ENCODE measurements around the gene FHIT. TPM values are rescaled to one million over a fixed set of nuclear protein-coding genes. Genes with fewer than 3 reads are reported as not detected.

FHIT gene
- total and polyA plus RNA-seq, 2 donors from 2014 or later, result 20.2 to 61.2 TPM

- Histone ChIP-seq H3K4me1 (ENCODE audit: control insufficient read depth in 2 of 3, insufficient read depth in 2 of 3, low read depth in 1 of 3, low read length in 3 of 3) (no peaks in the 10 kb centered on the region), H3K36me3 (ENCODE audit: control insufficient read depth in 2 of 3, insufficient read depth in 3 of 3, low read length in 3 of 3) (no peaks in the 10 kb centered on the region), H3K4me3 (ENCODE audit: low read length in 3 of 3) (no peak overlapping the region), H3K9me3 (ENCODE audit: control insufficient read depth in 2 of 3, insufficient read depth in 1 of 3, low read length in 3 of 3) (no peaks in the 10 kb centered on the region), H3K27ac (ENCODE audit: low read depth in 2 of 2, low read length in 2 of 2) (no peak overlapping the region), H3K27me3 (ENCODE audit: control insufficient read depth, insufficient read depth, low read length) (no peaks in the 10 kb centered on the region), H3K9ac (ENCODE audit: low read length in 3 of 3) (no peak overlapping the region)
- FAIRE-seq (no peak), DNase-seq (no peak)
- TF ChIP-seq CTCF (IDR thresholded peaks at IDR 0.05; ENCODE audit: borderline replicate concordance, extremely low read depth, insufficient read depth), result no peak
- intact Hi-C loops (cut with DNase I), result no loop called here
Measured at GRCh38 chr3:60307562-60308199, 943.6 kb downstream of the FHIT start.

- Histone ChIP-seq H3K27ac (ENCODE audit: low read depth in 2 of 2, low read length in 2 of 2) (no peak overlapping the region), H3K27me3 (ENCODE audit: control insufficient read depth, insufficient read depth, low read length) (no peaks in the 10 kb centered on the region), H3K36me3 (ENCODE audit: control insufficient read depth in 2 of 3, insufficient read depth in 3 of 3, low read length in 3 of 3) (no peaks in the 10 kb centered on the region), H3K9ac (ENCODE audit: low read length in 3 of 3) (no peak overlapping the region), H3K4me1 (ENCODE audit: control insufficient read depth in 2 of 3, insufficient read depth in 2 of 3, low read depth in 1 of 3, low read length in 3 of 3) (no peaks in the 10 kb centered on the region), H3K9me3 (ENCODE audit: control insufficient read depth in 2 of 3, insufficient read depth in 1 of 3, low read length in 3 of 3) (no peaks in the 10 kb centered on the region), H3K4me3 (ENCODE audit: low read length in 3 of 3) (no peak overlapping the region)
- no peak for FAIRE-seq
- no peak for TF ChIP-seq CTCF (IDR thresholded peaks at IDR 0.05; ENCODE audit: borderline replicate concordance, extremely low read depth, insufficient read depth)
- no peak for DNase-seq
- intact Hi-C loops (cut with DNase I), result no loop called here
Measured at GRCh38 chr3:60304112-60304511, 947.1 kb downstream of the FHIT start.

- no peak overlapping the region for H3K9ac ChIP-seq (ENCODE audit: low read length in 3 of 3)
- FAIRE-seq (no peak), DNase-seq (no peak)
- H3K4me1 ChIP-seq (ENCODE audit: control insufficient read depth in 2 of 3, insufficient read depth in 2 of 3, low read depth in 1 of 3, low read length in 3 of 3), result no peaks in the 10 kb centered on the region
- no peaks in the 10 kb centered on the region for H3K36me3 ChIP-seq (ENCODE audit: control insufficient read depth in 2 of 3, insufficient read depth in 3 of 3, low read length in 3 of 3)
- no peak overlapping the region for H3K4me3 ChIP-seq (ENCODE audit: low read length in 3 of 3)
- no peaks in the 10 kb centered on the region for H3K27me3 ChIP-seq (ENCODE audit: control insufficient read depth, insufficient read depth, low read length)
- intact Hi-C loops (cut with DNase I), result no loop called here
- H3K9me3 ChIP-seq (ENCODE audit: control insufficient read depth in 2 of 3, insufficient read depth in 1 of 3, low read length in 3 of 3), result no peaks in the 10 kb centered on the region
- TF ChIP-seq CTCF (IDR thresholded peaks at IDR 0.05; ENCODE audit: borderline replicate concordance, extremely low read depth, insufficient read depth), result no peak
- H3K27ac ChIP-seq (ENCODE audit: low read depth in 2 of 2, low read length in 2 of 2), result no peak overlapping the region
Measured at GRCh38 chr3:60303160-60303559, 948.1 kb downstream of the FHIT start.

- no peak overlapping the region for H3K9ac ChIP-seq (ENCODE audit: low read length in 3 of 3)
- H3K4me1 ChIP-seq (ENCODE audit: control insufficient read depth in 2 of 3, insufficient read depth in 2 of 3, low read depth in 1 of 3, low read length in 3 of 3), result no peaks in the 10 kb centered on the region
- TF ChIP-seq CTCF (IDR thresholded peaks at IDR 0.05; ENCODE audit: borderline replicate concordance, extremely low read depth, insufficient read depth), result no peak
- H3K27me3 ChIP-seq (ENCODE audit: control insufficient read depth, insufficient read depth, low read length), result no peaks in the 10 kb centered on the region
- DNase-seq (no peak), FAIRE-seq (no peak)
- H3K36me3 ChIP-seq (ENCODE audit: control insufficient read depth in 2 of 3, insufficient read depth in 3 of 3, low read length in 3 of 3), result no peaks in the 10 kb centered on the region
- no peaks in the 10 kb centered on the region for H3K9me3 ChIP-seq (ENCODE audit: control insufficient read depth in 2 of 3, insufficient read depth in 1 of 3, low read length in 3 of 3)
- no peak overlapping the region for H3K4me3 ChIP-seq (ENCODE audit: low read length in 3 of 3)
- H3K27ac ChIP-seq (ENCODE audit: low read depth in 2 of 2, low read length in 2 of 2), result no peak overlapping the region
- intact Hi-C loops (cut with DNase I), result no loop called here
Measured at GRCh38 chr3:60301142-60301541, 950.1 kb downstream of the FHIT start.

Measured in kidney (tissue), 14 donors.